DMS 273 (cell line): ENCODE data around the gene C19orf53.
A peak's percentile ranks its signal among the peaks of the same experiment; 100 is the strongest.
"Not testable (repeated sequence)": the region's sequence is repeated elsewhere in the genome, so short reads cannot be mapped to it uniquely, and the experiment has no call there.

Source experiments
- DNase-seq: peaks from one replicate; lab custom pipeline; 2025; ENCODE audit not compliant: unreplicated experiment; lab: John Stamatoyannopoulos, UW

C19orf53 gene

DNA sequence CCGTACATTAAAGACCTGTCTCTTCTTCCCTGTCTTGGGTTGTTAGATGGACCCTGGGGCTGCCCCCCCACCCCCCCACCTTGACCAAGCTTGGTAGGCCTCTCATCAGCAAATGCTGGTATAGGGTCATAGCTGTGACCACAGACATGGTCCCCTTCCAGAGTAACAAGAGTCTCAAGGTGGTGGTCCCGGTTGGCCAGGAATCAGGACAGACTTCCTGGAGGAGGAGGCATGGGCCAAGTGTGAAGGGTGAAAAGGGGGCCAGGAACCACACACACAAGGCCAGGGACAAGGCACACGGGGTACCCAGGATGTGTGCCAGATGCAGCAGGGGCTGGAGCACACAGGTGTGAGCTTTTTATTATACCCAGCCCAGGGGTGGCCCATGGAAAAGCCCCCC is 11.0 kb upstream of the C19orf53 start:
- DNase-seq, result no peak

DNA sequence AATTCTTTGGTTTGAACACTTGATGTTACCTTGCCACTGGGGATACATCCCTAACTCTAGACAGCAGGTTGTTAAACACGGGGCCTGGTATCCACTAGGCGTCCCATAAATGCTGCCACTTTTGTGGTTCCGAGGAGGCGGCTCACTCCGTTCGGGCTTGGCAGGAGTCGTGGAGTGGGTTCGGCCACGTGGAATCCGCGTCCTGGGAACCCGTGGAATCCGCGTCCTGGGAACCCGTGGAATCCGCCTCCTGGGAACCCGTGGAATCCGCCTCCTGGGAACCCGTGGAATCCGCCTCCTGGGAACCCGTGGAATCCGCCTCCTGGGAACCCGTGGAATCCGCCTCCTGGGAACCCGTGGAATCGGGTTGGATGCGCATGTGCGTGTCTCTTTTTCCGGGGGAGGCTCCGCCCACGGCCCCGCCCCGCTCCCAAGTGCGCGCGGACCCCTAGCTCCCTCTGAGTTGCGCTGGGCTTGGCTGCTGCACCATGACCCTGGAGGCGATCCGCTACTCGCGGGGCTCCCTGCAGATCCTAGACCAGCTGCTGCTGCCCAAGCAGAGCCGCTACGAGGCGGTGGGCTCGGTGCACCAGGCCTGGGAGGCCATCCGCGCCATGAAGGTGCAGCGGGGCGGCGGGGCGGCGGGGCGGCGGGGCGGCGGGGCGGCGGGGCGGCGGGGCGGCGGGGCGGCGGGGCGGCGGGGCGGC is 10.0 kb upstream of the C19orf53 start, which contains the start of gene MRI1:
TSS of gene MRI1 (plus strand) at position 422 of the 707 bp plus-strand sequence. CDS start at position 489, 67 bp downstream.
- DNase-seq, result peak; percentile 82

DNA sequence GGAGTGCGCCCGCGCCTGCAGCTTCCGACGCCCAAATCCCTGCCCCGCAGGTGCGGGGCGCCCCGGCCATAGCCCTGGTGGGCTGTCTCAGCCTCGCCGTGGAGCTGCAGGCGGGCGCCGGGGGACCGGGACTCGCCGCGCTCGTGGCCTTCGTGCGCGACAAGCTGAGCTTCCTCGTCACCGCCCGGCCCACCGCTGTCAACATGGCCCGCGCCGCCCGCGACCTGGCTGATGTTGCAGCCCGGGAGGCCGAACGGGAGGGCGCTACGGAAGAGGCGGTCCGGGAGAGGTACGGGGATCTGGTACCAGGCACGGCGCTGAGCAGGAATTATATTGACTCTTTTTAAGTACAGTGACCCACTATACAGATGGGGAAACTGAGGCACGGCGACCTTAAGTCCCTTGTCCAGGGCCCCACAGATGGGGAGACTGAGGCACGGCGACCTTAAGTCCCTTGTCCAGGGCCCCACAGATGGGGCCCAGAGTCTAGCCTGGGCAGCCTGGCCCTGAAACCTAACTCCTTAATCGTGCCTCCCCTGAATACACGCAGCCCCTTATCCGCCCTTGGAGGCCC is 9.3 kb upstream of the C19orf53 start:
- DNase-seq, result peak; percentile 58

GRCh38 chr19:13765395-13766094 is 8.7 kb upstream of the C19orf53 start:
- no peak for DNase-seq

- DNase-seq, result no peak
Measured at GRCh38 chr19:13766095-13766481, 8.2 kb upstream of the C19orf53 start.

DNA sequence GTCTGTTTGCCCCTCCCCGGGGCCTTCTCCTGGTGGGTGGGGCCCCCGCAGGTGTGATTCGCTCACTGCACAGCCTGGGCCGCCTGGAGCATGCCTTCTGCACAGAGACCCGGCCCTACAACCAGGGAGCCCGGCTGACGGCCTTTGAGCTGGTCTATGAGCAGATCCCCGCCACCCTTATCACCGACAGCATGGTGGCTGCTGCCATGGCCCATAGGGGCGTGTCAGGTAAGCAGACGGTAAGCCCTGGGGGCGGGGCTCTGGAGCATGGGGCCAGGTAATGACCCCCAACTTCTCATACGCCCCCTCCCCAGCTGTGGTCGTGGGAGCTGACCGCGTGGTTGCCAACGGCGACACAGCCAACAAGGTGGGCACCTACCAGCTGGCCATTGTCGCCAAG is 5.7 kb upstream of the C19orf53 start:
- DNase-seq, result no peak

DNA sequence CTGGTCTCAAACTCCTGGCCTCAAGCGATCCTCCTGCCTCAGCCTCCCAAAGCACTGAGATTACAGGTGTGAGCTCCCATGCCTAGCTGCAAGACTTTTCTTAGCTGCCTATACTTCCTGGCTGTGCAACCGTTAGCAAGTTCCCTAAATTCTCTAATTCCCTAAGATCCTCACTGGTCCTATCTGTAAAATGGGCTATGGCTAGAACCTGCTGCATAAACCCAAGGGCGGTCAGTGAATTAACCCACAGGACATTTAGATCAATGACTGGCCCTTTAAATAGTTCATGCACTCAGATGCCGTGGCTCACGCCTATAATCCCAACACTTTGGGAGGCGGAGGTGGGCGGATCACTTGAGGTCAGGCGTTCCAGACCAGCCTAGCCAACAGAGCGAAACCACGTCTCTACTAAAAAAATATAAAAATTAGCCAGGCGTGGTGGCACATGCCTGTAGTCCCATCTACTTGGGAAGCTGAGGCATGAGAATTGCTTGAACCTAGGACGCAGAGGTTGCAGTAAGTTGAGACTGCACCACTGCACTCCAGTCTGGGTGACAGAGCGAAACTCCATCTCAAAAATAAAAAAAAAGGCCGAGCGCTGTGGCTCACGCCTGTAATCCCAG is 4.1 kb upstream of the C19orf53 start:
- DNase-seq, result no peak

- DNase-seq, result no peak
Measured at GRCh38 chr19:13778398-13778797, 4.1 kb downstream of the C19orf53 start.

GRCh38 chr19:13778847-13779246 is 4.6 kb downstream of the C19orf53 start:
- DNase-seq, result no peak

- DNase-seq, result not testable (repeated sequence)
Measured at GRCh38 chr19:13779794-13780193, 5.5 kb downstream of the C19orf53 start.

- DNase-seq, result peak; percentile 88
Measured at GRCh38 chr19:13781547-13781946, 7.3 kb downstream of the C19orf53 start.

- no peak for DNase-seq
Measured at GRCh38 chr19:13782537-13782936, 8.3 kb downstream of the C19orf53 start.

DNA sequence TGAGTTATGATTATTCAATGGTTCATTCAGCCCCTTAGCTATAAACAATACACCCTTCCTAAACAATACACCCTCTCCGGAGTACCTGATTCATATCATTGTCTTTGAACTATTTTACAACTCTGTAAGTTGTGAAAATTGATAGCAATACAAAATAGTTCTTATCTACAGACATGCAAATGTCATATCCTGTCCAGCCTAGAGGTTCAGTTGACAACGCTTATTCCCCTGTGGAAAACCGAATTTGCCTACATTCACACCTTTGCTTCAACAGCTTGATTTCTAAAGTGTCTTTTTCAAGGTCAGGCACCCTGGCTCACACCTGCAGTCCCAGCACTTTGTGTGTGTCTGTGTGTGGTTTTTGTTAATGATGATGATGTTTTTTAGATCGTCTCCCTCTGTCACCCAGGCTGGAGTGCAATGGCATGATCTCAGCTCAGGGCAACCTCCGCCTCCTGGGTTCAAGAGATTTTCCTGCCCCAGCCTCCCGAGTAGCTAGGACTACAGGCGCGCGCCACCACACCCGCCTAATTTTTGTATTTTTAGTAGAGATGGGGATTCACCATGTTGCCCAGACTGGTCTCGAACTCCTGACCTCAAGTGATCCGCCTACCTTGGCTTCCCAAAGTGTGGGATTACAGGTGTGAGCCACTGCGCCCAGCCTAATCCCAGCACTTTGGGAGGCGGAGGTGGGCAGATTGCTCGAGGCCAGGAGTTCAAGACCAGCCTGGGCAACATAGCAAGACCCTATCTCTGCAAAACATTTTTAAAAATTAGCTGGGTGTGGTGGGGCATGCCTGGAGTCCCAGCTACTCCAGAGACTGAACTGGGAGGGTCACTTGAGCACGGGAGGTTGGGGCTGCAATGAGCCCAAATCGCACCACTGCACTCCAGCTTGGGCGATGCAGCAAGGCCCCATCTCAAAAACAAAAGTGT is 9.6 kb downstream of the C19orf53 start:
- DNase-seq, result no peak

GRCh38 chr19:13784731-13785452 is 10.6 kb downstream of the C19orf53 start:
- peak; percentile 91 for DNase-seq

DNA sequence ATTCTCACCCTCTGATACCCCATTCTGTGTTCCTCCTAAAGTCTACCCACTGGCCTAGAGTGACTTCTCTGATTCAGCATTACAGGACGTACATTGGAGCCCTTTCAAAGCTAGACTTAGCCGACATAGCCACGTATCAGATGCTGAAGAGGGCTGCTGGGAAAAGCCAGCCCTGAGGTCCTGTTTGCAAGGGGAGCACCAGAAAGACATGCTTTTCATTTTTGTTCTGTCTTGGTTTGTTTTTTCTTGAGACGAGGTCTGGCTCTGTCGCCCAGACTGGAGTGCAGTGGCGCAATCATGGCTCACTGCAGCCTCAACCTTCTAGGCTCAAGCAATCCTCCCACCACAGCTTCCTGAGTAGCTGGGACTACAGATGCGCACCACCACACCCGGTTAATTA is 14.7 kb downstream of the C19orf53 start:
- DNase-seq, result no peak

GRCh38 chr19:13790354-13790753 is 16.1 kb downstream of the C19orf53 start:
- no peak for DNase-seq

GRCh38 chr19:13793317-13793716 is 19.1 kb downstream of the C19orf53 start:
- DNase-seq, result not testable (repeated sequence)

- peak; percentile 59 for DNase-seq
Measured at GRCh38 chr19:13794398-13794756, 20.1 kb downstream of the C19orf53 start.

DNA sequence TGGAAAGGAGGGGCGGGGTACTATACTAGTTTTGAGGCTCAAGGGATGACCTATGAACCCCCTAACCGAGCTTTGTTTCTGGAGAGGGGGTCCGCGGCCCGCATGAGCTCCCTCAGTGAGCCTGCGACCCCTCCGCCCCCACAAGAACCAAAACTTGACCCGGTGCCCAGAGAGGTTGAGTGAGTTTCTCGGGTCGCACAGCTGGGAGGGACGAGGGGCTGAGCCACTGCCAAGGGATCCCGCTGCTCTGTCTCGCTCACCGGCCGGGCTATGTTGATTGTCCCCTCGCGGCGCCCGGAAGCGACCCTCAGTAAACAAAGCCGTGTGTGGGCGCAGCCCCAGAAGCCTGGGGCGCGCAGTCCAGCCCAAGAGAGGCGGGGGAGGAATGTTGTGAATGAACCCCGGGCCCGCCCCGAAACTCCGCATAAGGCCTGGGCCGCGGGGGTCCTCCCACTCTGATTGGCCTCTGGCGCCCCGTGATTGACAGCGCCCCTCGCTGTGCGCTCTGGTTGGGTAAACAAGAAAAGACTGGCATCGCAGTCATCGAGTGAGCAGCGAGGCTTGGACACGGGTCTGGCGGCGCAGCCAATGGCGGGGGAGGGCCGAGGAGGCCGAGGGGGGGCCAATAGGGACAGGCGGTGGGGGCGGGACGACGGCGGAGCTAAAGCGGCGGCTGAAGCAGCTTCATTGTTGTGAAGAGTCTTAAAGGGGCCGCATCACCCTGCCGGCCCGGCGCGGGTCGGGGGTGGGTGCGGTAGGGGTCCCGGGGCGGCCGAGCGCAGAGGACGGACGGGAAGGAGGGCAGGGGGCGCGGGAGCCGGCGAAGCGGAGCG is 20.7 kb downstream of the C19orf53 start, which contains the start of gene ZSWIM4:
TSS of gene ZSWIM4 (plus strand) at position 687 of the 833 bp plus-strand sequence. CDS start 206 bp downstream, outside the sequence.
- DNase-seq, result peak; percentile 100
